SK-N-SH treated with all-trans-retinoic acid at 6 μM for 48 hours (cell line): Measurements from ENCODE around the gene PCDH10.

Source experiments
- ATAC-seq: fragments of 200-7000 bp; cut with Tn5 transposase; 3 replicates; pipeline ENCODE4 v1.9.1; 2020; ENCODE audit warnings: mild to moderate bottlenecking, moderate library complexity
- ARNTL ChIP-seq: fragments of 450-650 bp; formaldehyde crosslinking; IDR thresholded peaks from 2 replicates; pipeline ENCODE4 v1.5.0; 2020; ENCODE audit warnings: low read depth, mild to moderate bottlenecking, moderate library complexity, borderline replicate concordance
- BACH2 ChIP-seq: fragments of 250-450 bp; sonication (Bioruptor Pico); IDR thresholded peaks from 2 replicates; pipeline ENCODE4 v1.9.0; 2021; ENCODE audit warnings: mild to moderate bottlenecking, borderline replicate concordance
- CSDC2 ChIP-seq: fragments of 250-450 bp; sonication (Bioruptor Pico); IDR thresholded peaks from 2 replicates; pipeline ENCODE4 v1.5.0; 2020; ENCODE audit warnings: mild to moderate bottlenecking, moderate library complexity
- ESRRG ChIP-seq: fragments of 250-450 bp; sonication (Bioruptor Pico); IDR thresholded peaks from 2 replicates; pipeline ENCODE4 v1.6.1; 2021; ENCODE audit warnings: mild to moderate bottlenecking
- GLIS3 ChIP-seq: fragments of 250-450 bp; sonication (Bioruptor Pico); IDR thresholded peaks from 2 replicates; pipeline ENCODE4 v1.5.0; 2020; ENCODE audit warnings: mild to moderate bottlenecking, moderate library complexity
- ISL1 ChIP-seq: fragments of 250-450 bp; sonication (Bioruptor Pico); IDR thresholded peaks from 2 replicates; pipeline ENCODE4 v2.1.2; 2022; ENCODE audit warnings: mild to moderate bottlenecking, moderate library complexity
- OSR1 ChIP-seq: fragments of 250-450 bp; sonication (Bioruptor Pico); IDR thresholded peaks from 2 replicates; pipeline ENCODE4 v1.8.0; 2022; ENCODE audit warnings: moderate library complexity, mild to moderate bottlenecking, inconsistent platforms
- PPARA ChIP-seq: fragments of 250-450 bp; sonication (Bioruptor Pico); IDR thresholded peaks from 2 replicates; pipeline ENCODE4 v1.5.0; 2020; ENCODE audit warnings: mild to moderate bottlenecking, borderline replicate concordance
- RARB ChIP-seq: fragments of 250-450 bp; sonication (Bioruptor Pico); IDR thresholded peaks from 2 replicates; pipeline ENCODE4 v1.8.0; 2021; ENCODE audit warnings: mild to moderate bottlenecking, moderate library complexity
- TCF4 ChIP-seq: fragments of 250-450 bp; sonication (Bioruptor Pico); IDR thresholded peaks from 2 replicates; pipeline ENCODE4 v1.8.0; 2021; ENCODE audit warnings: mild to moderate bottlenecking, moderate library complexity, borderline replicate concordance
- TOX ChIP-seq: fragments of 250-450 bp; sonication (Bioruptor Pico); IDR thresholded peaks from 2 replicates; pipeline ENCODE4 v1.8.0; 2021; ENCODE audit warnings: mild to moderate bottlenecking, moderate library complexity, borderline replicate concordance
- ZC3H10 ChIP-seq: fragments of 250-450 bp; sonication (Bioruptor Pico); IDR thresholded peaks from 2 replicates; pipeline ENCODE4 v1.5.1; 2021; ENCODE audit warnings: mild to moderate bottlenecking, moderate library complexity
- ZFP3 ChIP-seq: fragments of 250-450 bp; sonication (Bioruptor Pico); IDR thresholded peaks from 2 replicates; pipeline ENCODE4 v1.5.0; 2020; ENCODE audit warnings: mild to moderate bottlenecking, moderate library complexity
- ZFP30 ChIP-seq: fragments of 450-650 bp; formaldehyde crosslinking; IDR thresholded peaks from 2 replicates; pipeline ENCODE4 v1.5.0; 2022; ENCODE audit warnings: mild to moderate bottlenecking, moderate library complexity
- ZNF565 ChIP-seq: fragments of 450-650 bp; formaldehyde crosslinking; conservative IDR thresholded peaks from 2 replicates; pipeline ENCODE4 v1.5.0; 2020; ENCODE audit warnings: low read depth, mild to moderate bottlenecking, moderate library complexity
- ZNF70 ChIP-seq: fragments of 450-650 bp; formaldehyde crosslinking; IDR thresholded peaks from 2 replicates; pipeline ENCODE4 v1.5.0; 2020; ENCODE audit warnings: mild to moderate bottlenecking, moderate library complexity
- TF ChIP-seq, protein P1 (sequence below): fragments of 250-450 bp; sonication (Bioruptor Pico); IDR thresholded peaks from 2 replicates; pipeline ENCODE4 v1.8.0; 2020; ENCODE audit warnings: mild to moderate bottlenecking, moderate library complexity, borderline replicate concordance
- TF ChIP-seq, protein P2 (sequence below): fragments of 250-450 bp; sonication (Bioruptor Pico); IDR thresholded peaks from 2 replicates; pipeline ENCODE4 v1.5.1; 2021; ENCODE audit warnings: mild to moderate bottlenecking, moderate library complexity
- TF ChIP-seq, protein P3 (sequence below): fragments of 250-450 bp; sonication (Bioruptor Pico); IDR thresholded peaks from 2 replicates; pipeline ENCODE4 v1.5.0; 2020; ENCODE audit warnings: mild to moderate bottlenecking, moderate library complexity
- TF ChIP-seq, protein P4 (sequence below): fragments of 250-450 bp; sonication (Bioruptor Pico); IDR thresholded peaks from 2 replicates; pipeline ENCODE4 v1.8.0; 2021; ENCODE audit warnings: low read depth, mild to moderate bottlenecking, moderate library complexity, borderline replicate concordance
- TF ChIP-seq, protein P5 (sequence below): fragments of 250-450 bp; sonication (Bioruptor Pico); IDR thresholded peaks from 2 replicates; pipeline ENCODE4 v1.5.1; 2020; ENCODE audit warnings: low read depth, mild to moderate bottlenecking, moderate library complexity

The PCDH10 gene

DNA sequence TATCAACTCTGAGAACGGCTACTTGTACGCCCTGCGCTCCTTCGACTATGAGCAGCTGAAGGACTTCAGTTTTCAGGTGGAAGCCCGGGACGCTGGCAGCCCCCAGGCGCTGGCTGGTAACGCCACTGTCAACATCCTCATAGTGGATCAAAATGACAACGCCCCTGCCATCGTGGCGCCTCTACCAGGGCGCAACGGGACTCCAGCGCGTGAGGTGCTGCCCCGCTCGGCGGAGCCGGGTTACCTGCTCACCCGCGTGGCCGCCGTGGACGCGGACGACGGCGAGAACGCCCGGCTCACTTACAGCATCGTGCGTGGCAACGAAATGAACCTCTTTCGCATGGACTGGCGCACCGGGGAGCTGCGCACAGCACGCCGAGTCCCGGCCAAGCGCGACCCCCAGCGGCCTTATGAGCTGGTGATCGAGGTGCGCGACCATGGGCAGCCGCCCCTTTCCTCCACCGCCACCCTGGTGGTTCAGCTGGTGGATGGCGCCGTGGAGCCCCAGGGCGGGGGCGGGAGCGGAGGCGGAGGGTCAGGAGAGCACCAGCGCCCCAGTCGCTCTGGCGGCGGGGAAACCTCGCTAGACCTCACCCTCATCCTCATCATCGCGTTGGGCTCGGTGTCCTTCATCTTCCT is 2.7 kb downstream of the PCDH10 start (continued):
- TF ChIP-seq ZFP3 = no peak
- TF ChIP-seq, protein P1, sequence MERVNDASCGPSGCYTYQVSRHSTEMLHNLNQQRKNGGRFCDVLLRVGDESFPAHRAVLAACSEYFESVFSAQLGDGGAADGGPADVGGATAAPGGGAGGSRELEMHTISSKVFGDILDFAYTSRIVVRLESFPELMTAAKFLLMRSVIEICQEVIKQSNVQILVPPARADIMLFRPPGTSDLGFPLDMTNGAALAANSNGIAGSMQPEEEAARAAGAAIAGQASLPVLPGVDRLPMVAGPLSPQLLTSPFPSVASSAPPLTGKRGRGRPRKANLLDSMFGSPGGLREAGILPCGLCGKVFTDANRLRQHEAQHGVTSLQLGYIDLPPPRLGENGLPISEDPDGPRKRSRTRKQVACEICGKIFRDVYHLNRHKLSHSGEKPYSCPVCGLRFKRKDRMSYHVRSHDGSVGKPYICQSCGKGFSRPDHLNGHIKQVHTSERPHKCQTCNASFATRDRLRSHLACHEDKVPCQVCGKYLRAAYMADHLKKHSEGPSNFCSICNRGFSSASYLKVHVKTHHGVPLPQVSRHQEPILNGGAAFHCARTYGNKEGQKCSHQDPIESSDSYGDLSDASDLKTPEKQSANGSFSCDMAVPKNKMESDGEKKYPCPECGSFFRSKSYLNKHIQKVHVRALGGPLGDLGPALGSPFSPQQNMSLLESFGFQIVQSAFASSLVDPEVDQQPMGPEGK = no peak
- no peak for TF ChIP-seq ESRRG (CRISPR knock-in tag)
- no peak for TF ChIP-seq ZC3H10
- TF ChIP-seq ZFP30 (CRISPR knock-in tag) = no peak
- TF ChIP-seq TOX = no peak
- no peak for TF ChIP-seq RARB (CRISPR knock-in tag)
- no peak for TF ChIP-seq CSDC2 (CRISPR knock-in tag)
- TF ChIP-seq GLIS3 (CRISPR knock-in tag) = no peak
- TF ChIP-seq, protein P2, sequence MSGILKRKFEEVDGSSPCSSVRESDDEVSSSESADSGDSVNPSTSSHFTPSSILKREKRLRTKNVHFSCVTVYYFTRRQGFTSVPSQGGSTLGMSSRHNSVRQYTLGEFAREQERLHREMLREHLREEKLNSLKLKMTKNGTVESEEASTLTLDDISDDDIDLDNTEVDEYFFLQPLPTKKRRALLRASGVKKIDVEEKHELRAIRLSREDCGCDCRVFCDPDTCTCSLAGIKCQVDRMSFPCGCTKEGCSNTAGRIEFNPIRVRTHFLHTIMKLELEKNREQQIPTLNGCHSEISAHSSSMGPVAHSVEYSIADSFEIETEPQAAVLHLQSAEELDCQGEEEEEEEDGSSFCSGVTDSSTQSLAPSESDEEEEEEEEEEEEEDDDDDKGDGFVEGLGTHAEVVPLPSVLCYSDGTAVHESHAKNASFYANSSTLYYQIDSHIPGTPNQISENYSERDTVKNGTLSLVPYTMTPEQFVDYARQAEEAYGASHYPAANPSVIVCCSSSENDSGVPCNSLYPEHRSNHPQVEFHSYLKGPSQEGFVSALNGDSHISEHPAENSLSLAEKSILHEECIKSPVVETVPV = no peak
- no peak for TF ChIP-seq OSR1 (CRISPR knock-in tag)
- TF ChIP-seq ZNF565 (CRISPR knock-in tag) = no peak
- no peak for TF ChIP-seq PPARA (CRISPR knock-in tag)
- no peak for TF ChIP-seq ARNTL
- no peak for TF ChIP-seq ISL1

DNA sequence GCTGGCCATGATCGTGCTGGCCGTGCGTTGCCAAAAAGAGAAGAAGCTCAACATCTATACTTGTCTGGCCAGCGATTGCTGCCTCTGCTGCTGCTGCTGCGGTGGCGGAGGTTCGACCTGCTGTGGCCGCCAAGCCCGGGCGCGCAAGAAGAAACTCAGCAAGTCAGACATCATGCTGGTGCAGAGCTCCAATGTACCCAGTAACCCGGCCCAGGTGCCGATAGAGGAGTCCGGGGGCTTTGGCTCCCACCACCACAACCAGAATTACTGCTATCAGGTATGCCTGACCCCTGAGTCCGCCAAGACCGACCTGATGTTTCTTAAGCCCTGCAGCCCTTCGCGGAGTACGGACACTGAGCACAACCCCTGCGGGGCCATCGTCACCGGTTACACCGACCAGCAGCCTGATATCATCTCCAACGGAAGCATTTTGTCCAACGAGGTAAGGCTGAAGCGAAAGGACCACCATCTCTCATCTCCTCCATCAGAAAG is 3.3 kb downstream of the PCDH10 start:
- TF ChIP-seq TOX (no peak), RARB (CRISPR knock-in tag) (no peak), ZFP30 (CRISPR knock-in tag) (no peak), PPARA (CRISPR knock-in tag) (no peak), ARNTL (no peak)
- TF ChIP-seq, protein P3, sequence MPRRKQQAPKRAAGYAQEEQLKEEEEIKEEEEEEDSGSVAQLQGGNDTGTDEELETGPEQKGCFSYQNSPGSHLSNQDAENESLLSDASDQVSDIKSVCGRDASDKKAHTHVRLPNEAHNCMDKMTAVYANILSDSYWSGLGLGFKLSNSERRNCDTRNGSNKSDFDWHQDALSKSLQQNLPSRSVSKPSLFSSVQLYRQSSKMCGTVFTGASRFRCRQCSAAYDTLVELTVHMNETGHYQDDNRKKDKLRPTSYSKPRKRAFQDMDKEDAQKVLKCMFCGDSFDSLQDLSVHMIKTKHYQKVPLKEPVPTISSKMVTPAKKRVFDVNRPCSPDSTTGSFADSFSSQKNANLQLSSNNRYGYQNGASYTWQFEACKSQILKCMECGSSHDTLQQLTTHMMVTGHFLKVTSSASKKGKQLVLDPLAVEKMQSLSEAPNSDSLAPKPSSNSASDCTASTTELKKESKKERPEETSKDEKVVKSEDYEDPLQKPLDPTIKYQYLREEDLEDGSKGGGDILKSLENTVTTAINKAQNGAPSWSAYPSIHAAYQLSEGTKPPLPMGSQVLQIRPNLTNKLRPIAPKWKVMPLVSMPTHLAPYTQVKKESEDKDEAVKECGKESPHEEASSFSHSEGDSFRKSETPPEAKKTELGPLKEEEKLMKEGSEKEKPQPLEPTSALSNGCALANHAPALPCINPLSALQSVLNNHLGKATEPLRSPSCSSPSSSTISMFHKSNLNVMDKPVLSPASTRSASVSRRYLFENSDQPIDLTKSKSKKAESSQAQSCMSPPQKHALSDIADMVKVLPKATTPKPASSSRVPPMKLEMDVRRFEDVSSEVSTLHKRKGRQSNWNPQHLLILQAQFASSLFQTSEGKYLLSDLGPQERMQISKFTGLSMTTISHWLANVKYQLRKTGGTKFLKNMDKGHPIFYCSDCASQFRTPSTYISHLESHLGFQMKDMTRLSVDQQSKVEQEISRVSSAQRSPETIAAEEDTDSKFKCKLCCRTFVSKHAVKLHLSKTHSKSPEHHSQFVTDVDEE (CRISPR knock-in tag) = no peak
- TF ChIP-seq, protein P1 = no peak
- TF ChIP-seq, protein P4, sequence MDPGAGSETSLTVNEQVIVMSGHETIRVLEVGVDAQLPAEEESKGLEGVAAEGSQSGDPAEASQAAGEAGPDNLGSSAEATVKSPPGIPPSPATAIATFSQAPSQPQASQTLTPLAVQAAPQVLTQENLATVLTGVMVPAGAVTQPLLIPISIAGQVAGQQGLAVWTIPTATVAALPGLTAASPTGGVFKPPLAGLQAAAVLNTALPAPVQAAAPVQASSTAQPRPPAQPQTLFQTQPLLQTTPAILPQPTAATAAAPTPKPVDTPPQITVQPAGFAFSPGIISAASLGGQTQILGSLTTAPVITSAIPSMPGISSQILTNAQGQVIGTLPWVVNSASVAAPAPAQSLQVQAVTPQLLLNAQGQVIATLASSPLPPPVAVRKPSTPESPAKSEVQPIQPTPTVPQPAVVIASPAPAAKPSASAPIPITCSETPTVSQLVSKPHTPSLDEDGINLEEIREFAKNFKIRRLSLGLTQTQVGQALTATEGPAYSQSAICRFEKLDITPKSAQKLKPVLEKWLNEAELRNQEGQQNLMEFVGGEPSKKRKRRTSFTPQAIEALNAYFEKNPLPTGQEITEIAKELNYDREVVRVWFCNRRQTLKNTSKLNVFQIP (CRISPR knock-in tag) = no peak
- TF ChIP-seq, protein P5, sequence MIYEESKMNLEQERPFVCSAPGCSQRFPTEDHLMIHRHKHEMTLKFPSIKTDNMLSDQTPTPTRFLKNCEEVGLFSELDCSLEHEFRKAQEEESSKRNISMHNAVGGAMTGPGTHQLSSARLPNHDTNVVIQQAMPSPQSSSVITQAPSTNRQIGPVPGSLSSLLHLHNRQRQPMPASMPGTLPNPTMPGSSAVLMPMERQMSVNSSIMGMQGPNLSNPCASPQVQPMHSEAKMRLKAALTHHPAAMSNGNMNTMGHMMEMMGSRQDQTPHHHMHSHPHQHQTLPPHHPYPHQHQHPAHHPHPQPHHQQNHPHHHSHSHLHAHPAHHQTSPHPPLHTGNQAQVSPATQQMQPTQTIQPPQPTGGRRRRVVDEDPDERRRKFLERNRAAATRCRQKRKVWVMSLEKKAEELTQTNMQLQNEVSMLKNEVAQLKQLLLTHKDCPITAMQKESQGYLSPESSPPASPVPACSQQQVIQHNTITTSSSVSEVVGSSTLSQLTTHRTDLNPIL (CRISPR knock-in tag) = no peak
- no peak for ATAC-seq

DNA sequence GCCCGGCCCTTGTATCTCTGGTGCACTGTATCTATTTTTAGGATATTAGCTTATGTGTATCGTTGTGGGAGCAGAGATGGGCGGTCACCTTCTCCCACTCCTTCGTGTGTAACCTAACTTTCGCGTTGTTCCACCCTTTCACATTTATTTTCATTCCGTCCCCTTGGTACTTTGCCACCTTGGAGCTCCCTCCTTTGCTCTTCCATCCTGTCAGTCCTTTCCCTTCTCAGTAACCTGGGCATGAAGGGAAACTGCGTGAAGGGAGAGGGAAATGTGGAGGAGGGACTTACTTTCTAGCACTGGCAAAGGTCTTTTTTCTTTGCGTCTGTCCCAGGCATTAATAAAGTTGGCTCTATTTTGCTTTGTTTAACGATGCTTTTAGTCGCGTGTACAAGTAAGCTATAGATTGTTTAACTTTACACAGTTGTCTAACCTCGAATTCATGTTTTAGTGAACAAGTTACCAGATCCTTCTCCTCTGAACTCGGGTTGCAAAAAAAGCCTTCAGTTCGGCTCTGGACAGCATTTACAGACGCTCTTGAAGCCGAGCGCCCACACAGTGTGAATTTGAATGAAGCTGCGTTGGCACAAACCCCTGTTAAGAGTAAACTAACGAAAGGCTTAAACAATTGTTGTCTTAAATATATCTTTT is 3.9 kb downstream of the PCDH10 start:
- ATAC-seq = no peak
- TF ChIP-seq, protein P2 = no peak
- TF ChIP-seq TCF4 (CRISPR knock-in tag) = no peak
- TF ChIP-seq, protein P4 (CRISPR knock-in tag) = no peak
- TF ChIP-seq ZFP30 (CRISPR knock-in tag) = no peak
- no peak for TF ChIP-seq ZC3H10
- no peak for TF ChIP-seq ISL1
- TF ChIP-seq OSR1 (CRISPR knock-in tag) = no peak
- TF ChIP-seq GLIS3 (CRISPR knock-in tag) = no peak
- TF ChIP-seq ZNF70 = no peak
- TF ChIP-seq BACH2 = no peak
